Activated CD4-positive, alpha-beta T cell treated with anti-CD3 and anti-CD28 coated beads, Interleukin-2, amount 50 U/mL, for 16 hours (primary cell): ENCODE results near the gene DLEC1.
A peak's percentile ranks its signal among the peaks of the same experiment; 100 is the strongest.

Experiments
- DNase-seq: peaks from one replicate; pipeline ENCODE4 v3.0.0-alpha.2; 2020

The DLEC1 gene

GRCh38 chr3:38163117-38163840 lies 124.3 kb downstream of the DLEC1 start:
- peak; percentile 31 for DNase-seq

- no peak for DNase-seq
Observed at GRCh38 chr3:38163841-38164642, 125.0 kb downstream of the DLEC1 start.

GRCh38 chr3:38164643-38164951 lies 125.6 kb downstream of the DLEC1 start:
- DNase-seq, result no peak

GRCh38 chr3:38164952-38165721 lies 126.1 kb downstream of the DLEC1 start, which contains the start of gene OXSR1:
Gene OXSR1, plus strand, starts transcription at chr3:38165537. Its CDS starts 340 bp downstream, at chr3:38165877.
- DNase-seq, result peak; percentile 99

GRCh38 chr3:38165722-38166387 lies 126.8 kb downstream of the DLEC1 start:
- DNase-seq, result no peak

GRCh38 chr3:38167591-38167990 lies 128.6 kb downstream of the DLEC1 start:
- DNase-seq, result no peak

GRCh38 chr3:38168151-38169026 lies 129.4 kb downstream of the DLEC1 start:
- DNase-seq, result no peak

GRCh38 chr3:38169027-38169317 lies 130.0 kb downstream of the DLEC1 start:
- peak; percentile 60 for DNase-seq

- DNase-seq, result no peak
Observed at GRCh38 chr3:38170722-38171121, 131.7 kb downstream of the DLEC1 start.

- DNase-seq, result peak; percentile 36
Observed at GRCh38 chr3:38171622-38172021, 132.6 kb downstream of the DLEC1 start.
